SK-N-SH (cell line): Measurements from ENCODE around the gene ABCA7. TPM values are rescaled to one million over a fixed set of nuclear protein-coding genes. Genes with fewer than 3 reads are reported as not detected.
A peak's percentile ranks its signal among the peaks of the same experiment; 100 is the strongest.

Experiments
- CTCF ChIA-PET: fragments of 300-600, 350-600 bp; formaldehyde crosslinking; extraction: SDS; loops from one replicate; lab custom pipeline; 2021; lab: Yijun Ruan, JAX
- POLR2A ChIA-PET: fragments of 350-600 bp; sonication (Branson Sonifier 250); formaldehyde crosslinking; extraction: SDS; loops from one replicate; lab custom pipeline; 2020; ENCODE audit warnings: antibody characterized with exemption, inconsistent platforms; lab: Yijun Ruan, JAX
- DNase-seq: peaks from one replicate; pipeline ENCODE4 v3.0.0; 2012
- H2AFZ ChIP-seq: fragments of 200-600 bp; sonication (generic); 2 replicates; pipeline ENCODE4 v1.8.1; 2016; ENCODE audit warnings: antibody characterized with exemption, mild to moderate bottlenecking, low read depth
- H3F3A ChIP-seq: fragments of 200-600 bp; sonication (generic); replicated peaks from 2 replicates; pipeline ENCODE3; 2016; ENCODE audit warnings: antibody characterized with exemption, mild to moderate bottlenecking; ENCODE audit not compliant: insufficient read depth
- H3K27ac ChIP-seq, 2 experiments: fragments of 200-500 bp in 1 of 2; fragments of 200-600 bp in 1 of 2; sonication (Bioruptor generic) in 1 of 2; sonication (generic), shearing (Covaris generic) in 1 of 2; 2 replicates each; pipeline versions ENCODE4 v1.5.1 to v1.6.1; 2014 to 2016; ENCODE audit warnings: low read depth in 2 of 2, inconsistent platforms in 1 of 2, low read length in 1 of 2, mild to moderate bottlenecking in 1 of 2, mixed read lengths in 1 of 2
- H3K27me3 ChIP-seq: fragments of 200-600 bp; sonication (generic), shearing (Covaris generic); 2 replicates; pipeline ENCODE4 v1.6.1; 2016; ENCODE audit warnings: mixed run types; ENCODE audit not compliant: insufficient read depth
- H3K36me3 ChIP-seq, 2 experiments: fragments of 200-500 bp in 1 of 2; fragments of 200-600 bp in 1 of 2; sonication (Bioruptor generic) in 1 of 2; sonication (generic) in 1 of 2; replicated peaks in 1 of 2; 2 replicates each; pipeline versions ENCODE3 to v1.5.1; 2014 to 2016; ENCODE audit warnings: low read length in 1 of 2, mild to moderate bottlenecking in 1 of 2; ENCODE audit not compliant: insufficient read depth in 2 of 2, control insufficient read depth in 1 of 2
- H3K4me1 ChIP-seq, 2 experiments: fragments of 200-500 bp in 1 of 2; fragments of 200-600 bp in 1 of 2; sonication (Bioruptor generic) in 1 of 2; sonication (generic), shearing (Covaris generic) in 1 of 2; 2 replicates each; pipeline versions ENCODE4 v1.5.1 to v1.6.1; 2014 to 2016; ENCODE audit warnings: low read depth in 1 of 2, low read length in 1 of 2, mixed run types in 1 of 2; ENCODE audit not compliant: insufficient read depth in 2 of 2, control insufficient read depth in 1 of 2
- H3K4me2 ChIP-seq: fragments of 200-600 bp; sonication (generic), shearing (Covaris generic); 2 replicates; pipeline ENCODE4 v1.6.1; 2017; ENCODE audit warnings: mixed run types
- H3K4me3 ChIP-seq, 2 experiments: fragments of 200-500 bp in 1 of 2; fragments of 200-600 bp in 1 of 2; sonication (Bioruptor generic) in 1 of 2; sonication (generic), shearing (Covaris generic) in 1 of 2; 2 replicates each; pipeline versions ENCODE4 v1.5.1 to v1.8.1; 2014 to 2016; ENCODE audit warnings: low read depth in 2 of 2, inconsistent platforms in 1 of 2, low read length in 1 of 2, mild to moderate bottlenecking in 1 of 2, mixed read lengths in 1 of 2, moderate library complexity in 1 of 2
- H3K79me2 ChIP-seq: fragments of 200-600 bp; sonication (generic); 2 replicates; pipeline ENCODE4 v1.8.1; 2017; ENCODE audit warnings: mild to moderate bottlenecking; ENCODE audit not compliant: insufficient read depth
- H3K9ac ChIP-seq: fragments of 200-600 bp; sonication (generic); 2 replicates; pipeline ENCODE4 v1.6.1; 2017; ENCODE audit warnings: mixed run types
- H3K9me2 ChIP-seq: fragments of 200-600 bp; sonication (generic); 2 replicates; pipeline ENCODE4 v1.6.1; 2017; ENCODE audit warnings: mixed run types
- H3K9me3 ChIP-seq: fragments of 200-600 bp; sonication (generic); 2 replicates; pipeline ENCODE4 v1.6.1; 2017; ENCODE audit warnings: mixed run types, mild to moderate bottlenecking, moderate library complexity
- H4K20me1 ChIP-seq: fragments of 200-600 bp; sonication (generic); 2 replicates; pipeline ENCODE4 v1.6.1; 2017; ENCODE audit warnings: mild to moderate bottlenecking, mixed run types; ENCODE audit not compliant: insufficient read depth
- CHD2 ChIP-seq: fragments of 150-350 bp; IDR thresholded peaks from 2 replicates; pipeline ENCODE4 v1.6.1; 2018; ENCODE audit warnings: low read length; ENCODE audit not compliant: partially characterized antibody
- ELF1 ChIP-seq: IDR thresholded peaks from 2 replicates; pipeline ENCODE4 v1.4.0; 2012
- EP300 ChIP-seq, 2 experiments: IDR thresholded peaks; 2 replicates each; pipeline versions ENCODE4 v1.4.0 to v1.6.1; 2012; ENCODE audit warnings: borderline replicate concordance in 1 of 2, low read depth in 1 of 2, low read length in 1 of 2
- EZH2phosphoT487 ChIP-seq: fragments of 200-600 bp; sonication (generic); IDR thresholded peaks from 2 replicates; pipeline ENCODE4 v1.6.1; 2017; ENCODE audit warnings: low read depth, mixed run types, mild to moderate bottlenecking, antibody characterized with exemption, moderate library complexity, borderline replicate concordance
- FOSL2 ChIP-seq: IDR thresholded peaks from 2 replicates; pipeline ENCODE4 v1.4.0; 2012; ENCODE audit warnings: low read depth, mild to moderate bottlenecking, moderate library complexity, borderline replicate concordance
- GABPA ChIP-seq: IDR thresholded peaks from 2 replicates; pipeline ENCODE4 v1.4.0; 2012; ENCODE audit warnings: low read depth, mild to moderate bottlenecking
- MAX ChIP-seq: IDR thresholded peaks from 2 replicates; pipeline ENCODE4 v1.4.0; 2012; ENCODE audit warnings: low read depth
- POLR2AphosphoS5 ChIP-seq: IDR thresholded peaks from 2 replicates; pipeline ENCODE4 v1.6.1; 2012; ENCODE audit warnings: low read depth, low read length
- RAD21 ChIP-seq: IDR thresholded peaks from 2 replicates; pipeline ENCODE4 v1.6.1; 2012; ENCODE audit warnings: mild to moderate bottlenecking, low read length
- RCOR1 ChIP-seq: fragments of 150-350 bp; IDR thresholded peaks from 2 replicates; pipeline ENCODE4 v1.6.1; 2017; ENCODE audit warnings: antibody characterized with exemption, low read length
- RFX5 ChIP-seq: IDR thresholded peaks from 2 replicates; pipeline ENCODE4 v1.6.1; 2012; ENCODE audit warnings: mild to moderate bottlenecking, improper control_type of control experiment, low read length
- RXRA ChIP-seq: IDR thresholded peaks from 2 replicates; pipeline ENCODE4 v1.4.0; 2012; ENCODE audit warnings: low read depth, mild to moderate bottlenecking, borderline replicate concordance
- SIN3A ChIP-seq: IDR thresholded peaks from 2 replicates; pipeline ENCODE4 v1.6.1; 2012; ENCODE audit warnings: low read depth, mild to moderate bottlenecking, low read length, moderate library complexity, borderline replicate concordance
- TAF1 ChIP-seq: IDR thresholded peaks from 2 replicates; pipeline ENCODE4 v1.6.1; 2012; ENCODE audit warnings: low read depth, mild to moderate bottlenecking, low read length, moderate library complexity, borderline replicate concordance
- TEAD4 ChIP-seq: IDR thresholded peaks from 2 replicates; pipeline ENCODE4 v1.4.0; 2012; ENCODE audit warnings: mild to moderate bottlenecking, borderline replicate concordance; ENCODE audit not compliant: insufficient read depth
- WGBS: methylation state at CpG from one replicate; pipeline ENCODE4 v1.1.6; 2017; ENCODE audit warnings: low lambda C conversion rate; 5-methylcytosine and 5-hydroxymethylcytosine counted together
- polyA plus RNA-seq, 3 experiments: library from polyadenylated mRNA; depleted of rRNA; stranded (reverse); fragments of >200 nt; gene quantifications; 2 replicates each; pipeline ENCODE4 v1.2.3, GENCODE V29; 2012
- TF ChIP-seq, protein P1 (sequence below): fragments of 150-350 bp; IDR thresholded peaks from 2 replicates; pipeline ENCODE4 v1.6.1; 2017; ENCODE audit warnings: antibody characterized with exemption, low read length, low read depth, borderline replicate concordance
- TF ChIP-seq, protein P2 (sequence below): fragments of 150-350 bp; IDR thresholded peaks from 2 replicates; pipeline ENCODE4 v1.6.1; 2016; ENCODE audit warnings: mild to moderate bottlenecking, low read depth, low read length
- TF ChIP-seq, protein P3 (sequence below): IDR thresholded peaks from 2 replicates; pipeline ENCODE4 v1.6.1; 2012; ENCODE audit warnings: mild to moderate bottlenecking, low read depth, low read length, moderate library complexity

ABCA7 gene, protein sequence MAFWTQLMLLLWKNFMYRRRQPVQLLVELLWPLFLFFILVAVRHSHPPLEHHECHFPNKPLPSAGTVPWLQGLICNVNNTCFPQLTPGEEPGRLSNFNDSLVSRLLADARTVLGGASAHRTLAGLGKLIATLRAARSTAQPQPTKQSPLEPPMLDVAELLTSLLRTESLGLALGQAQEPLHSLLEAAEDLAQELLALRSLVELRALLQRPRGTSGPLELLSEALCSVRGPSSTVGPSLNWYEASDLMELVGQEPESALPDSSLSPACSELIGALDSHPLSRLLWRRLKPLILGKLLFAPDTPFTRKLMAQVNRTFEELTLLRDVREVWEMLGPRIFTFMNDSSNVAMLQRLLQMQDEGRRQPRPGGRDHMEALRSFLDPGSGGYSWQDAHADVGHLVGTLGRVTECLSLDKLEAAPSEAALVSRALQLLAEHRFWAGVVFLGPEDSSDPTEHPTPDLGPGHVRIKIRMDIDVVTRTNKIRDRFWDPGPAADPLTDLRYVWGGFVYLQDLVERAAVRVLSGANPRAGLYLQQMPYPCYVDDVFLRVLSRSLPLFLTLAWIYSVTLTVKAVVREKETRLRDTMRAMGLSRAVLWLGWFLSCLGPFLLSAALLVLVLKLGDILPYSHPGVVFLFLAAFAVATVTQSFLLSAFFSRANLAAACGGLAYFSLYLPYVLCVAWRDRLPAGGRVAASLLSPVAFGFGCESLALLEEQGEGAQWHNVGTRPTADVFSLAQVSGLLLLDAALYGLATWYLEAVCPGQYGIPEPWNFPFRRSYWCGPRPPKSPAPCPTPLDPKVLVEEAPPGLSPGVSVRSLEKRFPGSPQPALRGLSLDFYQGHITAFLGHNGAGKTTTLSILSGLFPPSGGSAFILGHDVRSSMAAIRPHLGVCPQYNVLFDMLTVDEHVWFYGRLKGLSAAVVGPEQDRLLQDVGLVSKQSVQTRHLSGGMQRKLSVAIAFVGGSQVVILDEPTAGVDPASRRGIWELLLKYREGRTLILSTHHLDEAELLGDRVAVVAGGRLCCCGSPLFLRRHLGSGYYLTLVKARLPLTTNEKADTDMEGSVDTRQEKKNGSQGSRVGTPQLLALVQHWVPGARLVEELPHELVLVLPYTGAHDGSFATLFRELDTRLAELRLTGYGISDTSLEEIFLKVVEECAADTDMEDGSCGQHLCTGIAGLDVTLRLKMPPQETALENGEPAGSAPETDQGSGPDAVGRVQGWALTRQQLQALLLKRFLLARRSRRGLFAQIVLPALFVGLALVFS (N-terminal part only)
- 7.8 and 8.3 TPM in 2 replicates for polyA plus RNA-seq (2012; rRNA removed)
- 3.1 and 3.9 TPM in 2 replicates for polyA plus RNA-seq (2012; cell fraction: cytosol; rRNA removed)
- 53.6 and 91.8 TPM in 2 replicates for polyA plus RNA-seq (2012; cell fraction: nucleus; rRNA removed)

GRCh38 chr19:1039646-1040475, at the start of gene ABCA7:
Gene ABCA7, plus strand, starts transcription at chr19:1040107. Its CDS starts 1,255 bp downstream, at chr19:1041362.
- peak within 1 kb of the TSS; percentile 49 for H3K9ac ChIP-seq
- POLR2A ChIA-PET = interaction anchor here (1.0 kb wide), 1 partner anchor 9 kb away, joined by 4 read pairs; no protein-coding TSS in a partner anchor
- peak within 1 kb of the TSS; percentile 67 to 87 for H3K4me3 ChIP-seq
- H3K4me2 ChIP-seq = peak within 1 kb of the TSS; percentile 96
- no peaks in the 10 kb centered on the region for H3K9me2 ChIP-seq
- CTCF ChIA-PET = interaction anchor here (0.6 to 1.7 kb wide), 5 partner anchors 16 to 227 kb away, joined by 3 to 6 read pairs (median 4); partner anchors contain the start of gene GPX4
- peak within 1 kb of the TSS; percentile 3 to 24; a peak in 1 of 4 replicates for H3K27ac ChIP-seq
- DNase-seq = peak; percentile 98
- peaks cover 10 to 14% of the 10 kb centered on the region in 2 experiments for H3K36me3 ChIP-seq
- 4% methylated on average over 23 of the region's 56 CpGs for WGBS
- H3K4me1 ChIP-seq = peaks cover 0 to 31% of the 10 kb centered on the region in 2 experiments; a peak in 2 of 4 replicates
- H2AFZ ChIP-seq = 0 out of 2 replicates have a peak within 1 kb of the TSS, but pooled peaks have one; percentile 42
- H3K79me2 ChIP-seq = no peaks in the 10 kb centered on the region
- peaks cover 36% of the 10 kb centered on the region for H3F3A ChIP-seq
- H3K9me3 ChIP-seq = no peaks in the 10 kb centered on the region
- H3K27me3 ChIP-seq = no peaks in the 10 kb centered on the region
- peaks cover 28% of the 10 kb centered on the region for H4K20me1 ChIP-seq
- no peak for TF ChIP-seq RFX5
- TF ChIP-seq, protein P1, sequence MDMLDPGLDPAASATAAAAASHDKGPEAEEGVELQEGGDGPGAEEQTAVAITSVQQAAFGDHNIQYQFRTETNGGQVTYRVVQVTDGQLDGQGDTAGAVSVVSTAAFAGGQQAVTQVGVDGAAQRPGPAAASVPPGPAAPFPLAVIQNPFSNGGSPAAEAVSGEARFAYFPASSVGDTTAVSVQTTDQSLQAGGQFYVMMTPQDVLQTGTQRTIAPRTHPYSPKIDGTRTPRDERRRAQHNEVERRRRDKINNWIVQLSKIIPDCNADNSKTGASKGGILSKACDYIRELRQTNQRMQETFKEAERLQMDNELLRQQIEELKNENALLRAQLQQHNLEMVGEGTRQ = no peak
- TF ChIP-seq MAX = peak; percentile 50; the same call in 1 of the 2 replicates
- TF ChIP-seq RAD21 = no peak
- TF ChIP-seq SIN3A = peak; percentile 67; the same call in 1 of the 2 replicates
- TF ChIP-seq EZH2phosphoT487 = no peak
- TF ChIP-seq TAF1 = no peak
- no peak for TF ChIP-seq RXRA
- no peak; a peak in 1 of 4 replicates for TF ChIP-seq EP300 (IDR thresholded peaks at IDR 0.05; ENCODE audit: borderline replicate concordance in 1 of 2, low read depth in 1 of 2, low read length in 1 of 2)
- TF ChIP-seq ELF1 = no peak
- TF ChIP-seq GABPA = no peak; the same call in 1 of the 2 replicates
- TF ChIP-seq POLR2AphosphoS5 = peak; percentile 85
- peak; percentile 91 for TF ChIP-seq CHD2
- TF ChIP-seq, protein P2, sequence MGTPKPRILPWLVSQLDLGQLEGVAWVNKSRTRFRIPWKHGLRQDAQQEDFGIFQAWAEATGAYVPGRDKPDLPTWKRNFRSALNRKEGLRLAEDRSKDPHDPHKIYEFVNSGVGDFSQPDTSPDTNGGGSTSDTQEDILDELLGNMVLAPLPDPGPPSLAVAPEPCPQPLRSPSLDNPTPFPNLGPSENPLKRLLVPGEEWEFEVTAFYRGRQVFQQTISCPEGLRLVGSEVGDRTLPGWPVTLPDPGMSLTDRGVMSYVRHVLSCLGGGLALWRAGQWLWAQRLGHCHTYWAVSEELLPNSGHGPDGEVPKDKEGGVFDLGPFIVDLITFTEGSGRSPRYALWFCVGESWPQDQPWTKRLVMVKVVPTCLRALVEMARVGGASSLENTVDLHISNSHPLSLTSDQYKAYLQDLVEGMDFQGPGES = peak; percentile 78
- TF ChIP-seq FOSL2 = no peak; the same call in 1 of the 2 replicates
- TF ChIP-seq RCOR1 = no peak
- TF ChIP-seq, protein P3, sequence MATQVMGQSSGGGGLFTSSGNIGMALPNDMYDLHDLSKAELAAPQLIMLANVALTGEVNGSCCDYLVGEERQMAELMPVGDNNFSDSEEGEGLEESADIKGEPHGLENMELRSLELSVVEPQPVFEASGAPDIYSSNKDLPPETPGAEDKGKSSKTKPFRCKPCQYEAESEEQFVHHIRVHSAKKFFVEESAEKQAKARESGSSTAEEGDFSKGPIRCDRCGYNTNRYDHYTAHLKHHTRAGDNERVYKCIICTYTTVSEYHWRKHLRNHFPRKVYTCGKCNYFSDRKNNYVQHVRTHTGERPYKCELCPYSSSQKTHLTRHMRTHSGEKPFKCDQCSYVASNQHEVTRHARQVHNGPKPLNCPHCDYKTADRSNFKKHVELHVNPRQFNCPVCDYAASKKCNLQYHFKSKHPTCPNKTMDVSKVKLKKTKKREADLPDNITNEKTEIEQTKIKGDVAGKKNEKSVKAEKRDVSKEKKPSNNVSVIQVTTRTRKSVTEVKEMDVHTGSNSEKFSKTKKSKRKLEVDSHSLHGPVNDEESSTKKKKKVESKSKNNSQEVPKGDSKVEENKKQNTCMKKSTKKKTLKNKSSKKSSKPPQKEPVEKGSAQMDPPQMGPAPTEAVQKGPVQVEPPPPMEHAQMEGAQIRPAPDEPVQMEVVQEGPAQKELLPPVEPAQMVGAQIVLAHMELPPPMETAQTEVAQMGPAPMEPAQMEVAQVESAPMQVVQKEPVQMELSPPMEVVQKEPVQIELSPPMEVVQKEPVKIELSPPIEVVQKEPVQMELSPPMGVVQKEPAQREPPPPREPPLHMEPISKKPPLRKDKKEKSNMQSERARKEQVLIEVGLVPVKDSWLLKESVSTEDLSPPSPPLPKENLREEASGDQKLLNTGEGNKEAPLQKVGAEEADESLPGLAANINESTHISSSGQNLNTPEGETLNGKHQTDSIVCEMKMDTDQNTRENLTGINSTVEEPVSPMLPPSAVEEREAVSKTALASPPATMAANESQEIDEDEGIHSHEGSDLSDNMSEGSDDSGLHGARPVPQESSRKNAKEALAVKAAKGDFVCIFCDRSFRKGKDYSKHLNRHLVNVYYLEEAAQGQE = no peak
- TF ChIP-seq TEAD4 = no peak
